PC-3 (cell line): ENCODE data around the gene LMTK2. TPM values are rescaled to one million over a fixed set of nuclear protein-coding genes. Genes with fewer than 3 reads are reported as not detected.

Source experiments
- ATAC-seq: fragments of 200-7000 bp; cut with Tn5 transposase; 2 replicates; pipeline ENCODE4 v1.9.1; 2020; ENCODE audit warnings: mild to moderate bottlenecking, moderate library complexity
- BruUV-seq: library from RNA; stranded (reverse); fragments of 400-500 nt; replicated peaks from 2 replicates; lab custom pipeline; 2021; lab: Mats Ljungman, UMichigan
- CTCF ChIA-PET: fragments of 300-600 bp; sonication (Branson Sonifier 250); formaldehyde crosslinking; loops from one replicate; lab custom pipeline; 2022; ENCODE audit warnings: antibody characterized with exemption; lab: Charles Lee
- POLR2A ChIA-PET: fragments of 300-600 bp; sonication (Branson Sonifier 250); formaldehyde crosslinking; loops from one replicate; lab custom pipeline; 2022; ENCODE audit warnings: antibody characterized with exemption; ENCODE audit not compliant: unreplicated experiment; lab: Charles Lee
- DNase-seq: peaks from one replicate; pipeline ENCODE4 v3.0.0-alpha.2; 2015
- H2AFZ ChIP-seq: fragments of 300-600 bp; sonication (generic); 2 replicates; pipeline ENCODE4 v1.6.0; 2016; ENCODE audit warnings: antibody characterized with exemption, low read length
- H3F3A ChIP-seq: fragments of 300-600 bp; sonication (generic); one replicate; pipeline ENCODE4 v1.6.0; 2017; ENCODE audit warnings: antibody characterized with exemption, low read length, control low read depth, mild to moderate bottlenecking; ENCODE audit not compliant: unreplicated experiment
- H3K27ac ChIP-seq: fragments of 300-600 bp; sonication (generic); 2 replicates; pipeline ENCODE4 v1.5.1; 2016; ENCODE audit warnings: mild to moderate bottlenecking, low read length
- H3K27me3 ChIP-seq: fragments of 300-600 bp; sonication (generic); 2 replicates; pipeline ENCODE4 v1.6.1; 2016; ENCODE audit warnings: low read length, mixed read lengths
- H3K36me3 ChIP-seq: fragments of 300-600 bp; sonication (generic); 2 replicates; pipeline ENCODE4 v1.6.1; 2016; ENCODE audit warnings: low read depth, mixed run types, low read length, mixed read lengths
- H3K4me1 ChIP-seq: fragments of 300-600 bp; sonication (generic); 2 replicates; pipeline ENCODE4 v1.5.1; 2016; ENCODE audit warnings: low read length; ENCODE audit not compliant: insufficient read depth
- H3K4me2 ChIP-seq: fragments of 300-600 bp; sonication (generic); 2 replicates; pipeline ENCODE4 v1.6.0; 2016; ENCODE audit warnings: low read length
- H3K4me3 ChIP-seq: fragments of 300-600 bp; sonication (generic); 2 replicates; pipeline ENCODE4 v1.5.1; 2016; ENCODE audit warnings: mild to moderate bottlenecking, low read length, mixed read lengths
- H3K79me2 ChIP-seq: fragments of 300-600 bp; sonication (generic); 2 replicates; pipeline ENCODE4 v1.6.1; 2017; ENCODE audit warnings: low read length, mixed read lengths
- H3K9ac ChIP-seq: fragments of 300-600 bp; sonication (generic); 2 replicates; pipeline ENCODE4 v1.6.0; 2016; ENCODE audit warnings: mild to moderate bottlenecking, low read length
- H3K9me2 ChIP-seq: fragments of 300-600 bp; sonication (generic); replicated peaks from 2 replicates; pipeline ENCODE4 v1.6.1; 2016; ENCODE audit warnings: mixed run types, low read length, mixed read lengths
- H3K9me3 ChIP-seq: fragments of 300-600 bp; sonication (generic); 2 replicates; pipeline ENCODE4 v1.6.1; 2016; ENCODE audit warnings: low read length, mixed read lengths
- H4K20me1 ChIP-seq: fragments of 300-600 bp; sonication (generic); 2 replicates; pipeline ENCODE4 v1.6.1; 2016; ENCODE audit warnings: low read length, mixed read lengths
- CTCF ChIP-seq: fragments of 300-600 bp; sonication (generic); conservative IDR thresholded peaks from 2 replicates; pipeline ENCODE4 v1.5.1; 2017; ENCODE audit warnings: antibody characterized with exemption, low read depth, mild to moderate bottlenecking, low read length
- EZH2 ChIP-seq: fragments of 300-600 bp; sonication (generic); IDR thresholded peaks from one replicate; pipeline ENCODE4 v1.6.1; 2017; ENCODE audit warnings: antibody characterized with exemption, mild to moderate bottlenecking, low read length; ENCODE audit not compliant: unreplicated experiment
- EZH2phosphoT487 ChIP-seq: fragments of 300-600 bp; sonication (generic); IDR thresholded peaks from 2 replicates; pipeline ENCODE4 v1.6.1; 2018; ENCODE audit warnings: mild to moderate bottlenecking, antibody characterized with exemption, low read length, borderline replicate concordance
- intact Hi-C: fragments of 100-400 bp; cut with micrococcal nuclease; formaldehyde crosslinking; loops from 2 replicates; pipeline ENCODE4 v1.9.0; 2023
- total RNA-seq: library from RNA; depleted of rRNA; stranded (reverse); fragments of >200 nt; gene quantifications from 2 replicates; pipeline ENCODE4 v1.2.3, GENCODE V29; 2014

Gene LMTK2
- total RNA-seq, 1 experiment from 2014 or later = 9.0 TPM

DNA sequence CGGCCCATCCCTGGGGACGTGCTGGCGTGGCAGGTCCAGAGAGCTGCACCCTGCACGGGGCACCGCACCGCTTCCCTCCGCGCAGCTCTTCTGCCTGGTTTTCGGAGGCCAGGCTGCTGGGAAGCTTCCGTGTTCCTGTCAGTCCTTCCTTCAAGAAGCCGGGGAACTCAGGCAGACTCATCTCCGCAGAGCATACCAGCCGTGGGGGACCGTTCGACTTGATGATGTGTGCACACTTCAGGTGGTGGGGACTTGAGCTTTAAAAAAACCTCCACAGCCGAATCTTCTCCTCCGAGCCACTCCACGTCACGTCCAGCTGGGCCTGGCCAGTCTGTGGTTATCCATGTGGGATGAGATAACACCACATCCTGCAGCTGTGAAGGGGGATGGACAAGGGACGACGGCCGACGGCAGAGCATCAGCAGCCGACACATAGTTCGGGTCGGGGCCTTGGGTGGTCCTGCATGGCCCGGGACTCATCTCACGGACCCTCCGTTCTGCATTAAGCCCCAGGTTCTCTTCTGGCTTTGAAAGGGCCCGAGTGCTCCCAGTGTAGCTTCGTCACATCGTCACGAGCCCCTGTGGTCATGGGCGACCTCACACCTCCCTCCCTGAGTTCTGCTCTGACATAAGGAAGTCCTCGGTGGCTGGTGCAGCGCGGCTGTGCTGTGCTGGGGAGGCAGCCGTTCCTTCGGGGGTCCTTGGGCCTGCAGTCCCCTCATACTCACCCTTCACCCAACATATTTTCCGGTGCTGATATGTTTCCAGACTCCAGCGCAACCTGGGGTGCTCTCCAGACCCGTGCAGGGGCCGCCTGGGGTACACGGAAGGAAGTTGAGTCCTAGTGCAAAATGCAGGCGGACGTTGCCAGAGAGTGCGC, 100.0 kb downstream of the LMTK2 start:
- Histone ChIP-seq H3K4me2 (no peak overlapping the region), H4K20me1 (no peaks in the 10 kb centered on the region), H2AFZ (no peak overlapping the region), H3K27me3 (no peaks in the 10 kb centered on the region), H3K9me2 (no peaks in the 10 kb centered on the region), H3K4me3 (no peak overlapping the region), H3K9ac (no peak overlapping the region), H3K79me2 (no peaks in the 10 kb centered on the region), H3K27ac (no peak overlapping the region), H3K4me1 (no peaks in the 10 kb centered on the region), H3K9me3 (no peaks in the 10 kb centered on the region), H3K36me3 (no peaks in the 10 kb centered on the region), H3F3A (no peaks in the 10 kb centered on the region)
- BruUV-seq = TSS peak; percentile 5
- no peak for TF ChIP-seq CTCF
- DNase-seq (no peak), ATAC-seq (no peak)
- ChIA-PET CTCF (no interaction called here), POLR2A (no interaction called here)
- intact Hi-C loops = no loop called here

DNA sequence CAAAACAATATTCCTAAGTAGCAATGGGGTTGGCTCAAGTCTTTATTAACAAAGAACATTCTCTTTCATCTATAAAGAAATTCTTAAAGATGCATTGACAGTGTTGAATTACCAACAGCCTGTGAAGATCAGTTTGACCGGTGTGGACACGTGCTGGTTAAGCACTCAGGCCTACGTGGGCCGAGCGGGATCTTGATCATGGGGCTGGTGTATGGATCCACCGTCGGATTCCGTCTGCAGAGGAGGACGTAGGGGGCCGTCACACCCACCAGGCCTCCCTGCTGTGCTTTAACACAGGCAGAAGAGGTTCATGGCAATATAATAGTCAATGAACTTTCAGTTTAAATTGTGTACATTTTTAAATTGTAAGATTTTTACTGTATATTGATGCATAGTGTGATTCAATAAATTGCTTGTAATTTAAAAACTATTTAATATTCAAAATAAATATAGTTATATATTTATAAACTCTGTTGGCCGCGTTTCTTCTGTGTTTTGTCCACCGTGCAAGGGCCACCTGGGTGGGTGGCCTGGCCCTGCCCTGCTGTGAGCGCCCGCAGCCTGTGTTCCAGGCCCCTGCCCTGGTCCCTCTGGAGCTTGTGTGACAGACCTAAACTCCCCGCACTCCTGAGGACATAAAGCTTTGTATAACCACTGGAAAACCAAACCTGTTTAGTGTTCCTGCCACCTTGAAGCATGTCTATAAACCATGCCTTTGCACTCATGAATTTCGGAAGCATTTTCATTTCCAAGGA, 102.7 kb downstream of the LMTK2 start:
- no peak for TF ChIP-seq EZH2
- TF ChIP-seq CTCF = no peak
- TF ChIP-seq EZH2phosphoT487 = no peak
- no peak overlapping the region for H3K4me3 ChIP-seq
- no TSS peak for BruUV-seq
- no peak for DNase-seq
- no peak overlapping the region for H2AFZ ChIP-seq
- H3K4me1 ChIP-seq = no peaks in the 10 kb centered on the region
- H3K9ac ChIP-seq = no peak overlapping the region
- intact Hi-C loops = no loop called here
- H3K27ac ChIP-seq = no peak overlapping the region
- no peaks in the 10 kb centered on the region for H3K27me3 ChIP-seq
- H4K20me1 ChIP-seq = no peaks in the 10 kb centered on the region
- ChIA-PET POLR2A (no interaction called here), CTCF (no interaction called here)
- no peaks in the 10 kb centered on the region for H3F3A ChIP-seq
- H3K36me3 ChIP-seq = no peaks in the 10 kb centered on the region
- H3K9me2 ChIP-seq = no peaks in the 10 kb centered on the region
- H3K4me2 ChIP-seq = no peak overlapping the region
- ATAC-seq = no peak
- H3K79me2 ChIP-seq = no peaks in the 10 kb centered on the region
- H3K9me3 ChIP-seq = no peaks in the 10 kb centered on the region
